ENCODE data around the gene A4GNT.

The A4GNT gene

GRCh38 chr3:138078901-138079344 lies 53.3 kb downstream of the A4GNT start:
- no peak for DNase-seq (ENCODE audit: low spot score)

- no peak for DNase-seq (ENCODE audit: low spot score)
Observed at GRCh38 chr3:138078096-138078495, 54.1 kb downstream of the A4GNT start.
